ENCODE measurements around the gene C16orf74.
A peak's percentile ranks its signal among the peaks of the same experiment; 100 is the strongest.

C16orf74 gene

GRCh38 chr16:85738923-85739715 lies 11.8 kb downstream of the C16orf74 start:
- no peak for DNase-seq

- DNase-seq = no peak
These were observed 14.0 kb downstream of the C16orf74 start for GRCh38 chr16:85736921-85737320.

- no peak for DNase-seq
These were observed 14.9 kb downstream of the C16orf74 start for GRCh38 chr16:85735946-85736345.

- no peak for DNase-seq
These were observed 15.7 kb downstream of the C16orf74 start for GRCh38 chr16:85735225-85735635.

- DNase-seq = no peak
These were observed 16.4 kb downstream of the C16orf74 start for GRCh38 chr16:85734311-85735017.

- peak; percentile 63 for DNase-seq
These were observed 17.1 kb downstream of the C16orf74 start for GRCh38 chr16:85733839-85734170.

GRCh38 chr16:85733155-85733838 lies 17.6 kb downstream of the C16orf74 start:
- DNase-seq = peak; percentile 81

- no peak for DNase-seq
These were observed 19.7 kb downstream of the C16orf74 start for GRCh38 chr16:85731179-85731578.

- peak; percentile 69 for DNase-seq
These were observed 20.8 kb downstream of the C16orf74 start for GRCh38 chr16:85730186-85730465.

GRCh38 chr16:85729452-85730185 lies 21.3 kb downstream of the C16orf74 start:
- no peak for DNase-seq

- DNase-seq = no peak
These were observed 22.0 kb downstream of the C16orf74 start for GRCh38 chr16:85728879-85729278.

GRCh38 chr16:85724936-85725335 lies 26.0 kb downstream of the C16orf74 start:
- DNase-seq = no peak

GRCh38 chr16:85724126-85724879 lies 26.6 kb downstream of the C16orf74 start:
- no peak for DNase-seq

- DNase-seq = no peak
These were observed 28.6 kb downstream of the C16orf74 start for GRCh38 chr16:85722128-85722893.

- no peak for DNase-seq
These were observed 30.6 kb downstream of the C16orf74 start for GRCh38 chr16:85720302-85720637.

GRCh38 chr16:85719605-85720301 lies 31.1 kb downstream of the C16orf74 start:
- DNase-seq = no peak

- DNase-seq = peak; percentile 26
These were observed 32.2 kb downstream of the C16orf74 start for GRCh38 chr16:85718682-85719081.

- DNase-seq = no peak
These were observed 32.8 kb downstream of the C16orf74 start for GRCh38 chr16:85718153-85718477.

GRCh38 chr16:85717393-85718152 lies 33.3 kb downstream of the C16orf74 start:
- peak; percentile 90 for DNase-seq

- DNase-seq = no peak
These were observed 34.2 kb downstream of the C16orf74 start for GRCh38 chr16:85716680-85717038.

All from suppressor macrophage treated with lipopolysaccharide for 4 hours (primary cell).